Measurements from ENCODE around the gene ASCC3. TPM values are rescaled to one million over a fixed set of nuclear protein-coding genes. Genes with fewer than 3 reads are reported as not detected.

Gene ASCC3
- total and polyA plus RNA-seq, 2 experiments from 2014 or later: 92.9 to 129 TPM

DNA sequence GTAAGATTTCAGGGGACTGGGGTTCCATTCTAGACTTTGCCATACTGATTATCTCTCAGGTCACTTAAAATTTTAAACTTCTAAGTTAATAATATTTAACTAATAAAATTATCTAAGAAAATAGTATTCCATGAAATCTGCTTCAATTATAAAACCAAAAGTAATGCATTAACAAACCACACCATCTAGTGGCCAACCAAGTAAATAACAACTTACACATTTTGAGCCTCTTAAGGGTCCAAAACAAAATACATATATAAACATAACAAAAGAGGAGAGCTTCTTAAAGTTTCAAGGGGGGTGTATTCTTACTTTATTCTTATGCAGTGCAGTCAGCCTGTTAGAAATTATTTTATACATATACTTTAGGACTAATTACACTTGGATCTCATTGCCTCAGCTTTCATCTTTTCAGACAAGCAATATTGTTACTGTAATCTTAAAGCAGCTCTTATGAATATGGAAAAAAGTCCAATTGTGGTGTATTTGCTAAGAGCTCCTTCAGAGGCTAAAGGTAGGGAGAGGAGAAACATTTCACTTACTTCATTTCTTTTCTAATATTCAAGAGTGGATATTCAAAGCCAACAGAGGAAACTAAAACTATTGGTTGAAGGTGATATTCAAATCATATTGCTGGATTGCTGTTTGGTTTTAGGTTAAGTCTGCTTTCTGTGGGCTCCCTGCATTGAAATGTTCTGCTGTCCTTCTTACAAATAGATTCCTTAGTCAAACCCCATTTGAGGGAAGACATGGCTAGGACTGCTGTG is 216.7 kb downstream of the ASCC3 start:
- no peak overlapping the region for H2AFZ ChIP-seq
- H3K27me3 ChIP-seq (ENCODE audit: insufficient read depth): no peaks in the 10 kb centered on the region
- Mint-ChIP-seq H3K4me1 (peaks cover 21% of the 10 kb centered on the region), H3K27ac (peak overlapping the region; percentile 50; the same call in 1 of the 2 replicates), H3K4me3 (no peak overlapping the region), H3K9me3 (no peaks in the 10 kb centered on the region), H3K27me3 (ENCODE audit: insufficient read depth, low read depth, poor library complexity) (peaks cover 2% of the 10 kb centered on the region), H3K36me3 (ENCODE audit: low read depth) (no peaks in the 10 kb centered on the region)
- no peaks in the 10 kb centered on the region for H4K20me1 ChIP-seq (replicated peaks; ENCODE audit: insufficient read depth)
- no peaks in the 10 kb centered on the region for H3K9me2 ChIP-seq (ENCODE audit: insufficient read depth)
- DNase-seq (ENCODE audit: low spot score) (peak; percentile 66), ATAC-seq (no peak)
- no peaks in the 10 kb centered on the region for H3F3A ChIP-seq (replicated peaks; ENCODE audit: low read depth)
- H3K4me2 ChIP-seq: no peak overlapping the region
- peaks cover 20% of the 10 kb centered on the region for H3K4me1 ChIP-seq (ENCODE audit: insufficient read depth)
- no peak overlapping the region for H3K4me3 ChIP-seq
- peak overlapping the region; percentile 11 for H3K27ac ChIP-seq (ENCODE audit: low read depth)
- TF ChIP-seq, protein P1, sequence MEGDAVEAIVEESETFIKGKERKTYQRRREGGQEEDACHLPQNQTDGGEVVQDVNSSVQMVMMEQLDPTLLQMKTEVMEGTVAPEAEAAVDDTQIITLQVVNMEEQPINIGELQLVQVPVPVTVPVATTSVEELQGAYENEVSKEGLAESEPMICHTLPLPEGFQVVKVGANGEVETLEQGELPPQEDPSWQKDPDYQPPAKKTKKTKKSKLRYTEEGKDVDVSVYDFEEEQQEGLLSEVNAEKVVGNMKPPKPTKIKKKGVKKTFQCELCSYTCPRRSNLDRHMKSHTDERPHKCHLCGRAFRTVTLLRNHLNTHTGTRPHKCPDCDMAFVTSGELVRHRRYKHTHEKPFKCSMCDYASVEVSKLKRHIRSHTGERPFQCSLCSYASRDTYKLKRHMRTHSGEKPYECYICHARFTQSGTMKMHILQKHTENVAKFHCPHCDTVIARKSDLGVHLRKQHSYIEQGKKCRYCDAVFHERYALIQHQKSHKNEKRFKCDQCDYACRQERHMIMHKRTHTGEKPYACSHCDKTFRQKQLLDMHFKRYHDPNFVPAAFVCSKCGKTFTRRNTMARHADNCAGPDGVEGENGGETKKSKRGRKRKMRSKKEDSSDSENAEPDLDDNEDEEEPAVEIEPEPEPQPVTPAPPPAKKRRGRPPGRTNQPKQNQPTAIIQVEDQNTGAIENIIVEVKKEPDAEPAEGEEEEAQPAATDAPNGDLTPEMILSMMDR (conservative IDR thresholded peaks at IDR 0.05; ENCODE audit: low read depth in 2 of 2): peak in 1 of 2 experiments; percentile 72
- TF ChIP-seq, protein P2, sequence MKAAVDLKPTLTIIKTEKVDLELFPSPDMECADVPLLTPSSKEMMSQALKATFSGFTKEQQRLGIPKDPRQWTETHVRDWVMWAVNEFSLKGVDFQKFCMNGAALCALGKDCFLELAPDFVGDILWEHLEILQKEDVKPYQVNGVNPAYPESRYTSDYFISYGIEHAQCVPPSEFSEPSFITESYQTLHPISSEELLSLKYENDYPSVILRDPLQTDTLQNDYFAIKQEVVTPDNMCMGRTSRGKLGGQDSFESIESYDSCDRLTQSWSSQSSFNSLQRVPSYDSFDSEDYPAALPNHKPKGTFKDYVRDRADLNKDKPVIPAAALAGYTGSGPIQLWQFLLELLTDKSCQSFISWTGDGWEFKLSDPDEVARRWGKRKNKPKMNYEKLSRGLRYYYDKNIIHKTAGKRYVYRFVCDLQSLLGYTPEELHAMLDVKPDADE (IDR thresholded peaks at IDR 0.05): no peak
- no peaks in the 10 kb centered on the region for H3K79me2 ChIP-seq (replicated peaks; ENCODE audit: insufficient read depth)
- no peaks in the 10 kb centered on the region for H3K36me3 ChIP-seq (ENCODE audit: insufficient read depth)

- H3K27me3 ChIP-seq (ENCODE audit: insufficient read depth): no peaks in the 10 kb centered on the region
- H3K79me2 ChIP-seq (replicated peaks; ENCODE audit: insufficient read depth): no peaks in the 10 kb centered on the region
- no peaks in the 10 kb centered on the region for H4K20me1 ChIP-seq (replicated peaks; ENCODE audit: insufficient read depth)
- peaks cover 26% of the 10 kb centered on the region for H3K4me1 ChIP-seq (ENCODE audit: insufficient read depth)
- H3K4me3 Mint-ChIP-seq: no peak overlapping the region
- peak overlapping the region; percentile 78 for H3K27ac Mint-ChIP-seq
- H3K27me3 Mint-ChIP-seq (ENCODE audit: insufficient read depth, low read depth, poor library complexity): peaks cover 2% of the 10 kb centered on the region
- H3F3A ChIP-seq (replicated peaks; ENCODE audit: low read depth): no peaks in the 10 kb centered on the region
- ATAC-seq: no peak
- no peak for DNase-seq (ENCODE audit: low spot score)
- H3K4me2 ChIP-seq: peak overlapping the region; percentile 54
- H2AFZ ChIP-seq: no peak overlapping the region
- H3K9me3 Mint-ChIP-seq: no peaks in the 10 kb centered on the region
- H3K9me2 ChIP-seq (ENCODE audit: insufficient read depth): no peaks in the 10 kb centered on the region
- H3K36me3 Mint-ChIP-seq (ENCODE audit: low read depth): no peaks in the 10 kb centered on the region
- H3K27ac ChIP-seq (ENCODE audit: low read depth): 0 out of 2 replicates have a peak overlapping the region, but pooled peaks have one; percentile 3
- H3K36me3 ChIP-seq (ENCODE audit: insufficient read depth): no peaks in the 10 kb centered on the region
- H3K4me1 Mint-ChIP-seq: peaks cover 28% of the 10 kb centered on the region
- no peak overlapping the region for H3K4me3 ChIP-seq
- TF ChIP-seq, protein P3, sequence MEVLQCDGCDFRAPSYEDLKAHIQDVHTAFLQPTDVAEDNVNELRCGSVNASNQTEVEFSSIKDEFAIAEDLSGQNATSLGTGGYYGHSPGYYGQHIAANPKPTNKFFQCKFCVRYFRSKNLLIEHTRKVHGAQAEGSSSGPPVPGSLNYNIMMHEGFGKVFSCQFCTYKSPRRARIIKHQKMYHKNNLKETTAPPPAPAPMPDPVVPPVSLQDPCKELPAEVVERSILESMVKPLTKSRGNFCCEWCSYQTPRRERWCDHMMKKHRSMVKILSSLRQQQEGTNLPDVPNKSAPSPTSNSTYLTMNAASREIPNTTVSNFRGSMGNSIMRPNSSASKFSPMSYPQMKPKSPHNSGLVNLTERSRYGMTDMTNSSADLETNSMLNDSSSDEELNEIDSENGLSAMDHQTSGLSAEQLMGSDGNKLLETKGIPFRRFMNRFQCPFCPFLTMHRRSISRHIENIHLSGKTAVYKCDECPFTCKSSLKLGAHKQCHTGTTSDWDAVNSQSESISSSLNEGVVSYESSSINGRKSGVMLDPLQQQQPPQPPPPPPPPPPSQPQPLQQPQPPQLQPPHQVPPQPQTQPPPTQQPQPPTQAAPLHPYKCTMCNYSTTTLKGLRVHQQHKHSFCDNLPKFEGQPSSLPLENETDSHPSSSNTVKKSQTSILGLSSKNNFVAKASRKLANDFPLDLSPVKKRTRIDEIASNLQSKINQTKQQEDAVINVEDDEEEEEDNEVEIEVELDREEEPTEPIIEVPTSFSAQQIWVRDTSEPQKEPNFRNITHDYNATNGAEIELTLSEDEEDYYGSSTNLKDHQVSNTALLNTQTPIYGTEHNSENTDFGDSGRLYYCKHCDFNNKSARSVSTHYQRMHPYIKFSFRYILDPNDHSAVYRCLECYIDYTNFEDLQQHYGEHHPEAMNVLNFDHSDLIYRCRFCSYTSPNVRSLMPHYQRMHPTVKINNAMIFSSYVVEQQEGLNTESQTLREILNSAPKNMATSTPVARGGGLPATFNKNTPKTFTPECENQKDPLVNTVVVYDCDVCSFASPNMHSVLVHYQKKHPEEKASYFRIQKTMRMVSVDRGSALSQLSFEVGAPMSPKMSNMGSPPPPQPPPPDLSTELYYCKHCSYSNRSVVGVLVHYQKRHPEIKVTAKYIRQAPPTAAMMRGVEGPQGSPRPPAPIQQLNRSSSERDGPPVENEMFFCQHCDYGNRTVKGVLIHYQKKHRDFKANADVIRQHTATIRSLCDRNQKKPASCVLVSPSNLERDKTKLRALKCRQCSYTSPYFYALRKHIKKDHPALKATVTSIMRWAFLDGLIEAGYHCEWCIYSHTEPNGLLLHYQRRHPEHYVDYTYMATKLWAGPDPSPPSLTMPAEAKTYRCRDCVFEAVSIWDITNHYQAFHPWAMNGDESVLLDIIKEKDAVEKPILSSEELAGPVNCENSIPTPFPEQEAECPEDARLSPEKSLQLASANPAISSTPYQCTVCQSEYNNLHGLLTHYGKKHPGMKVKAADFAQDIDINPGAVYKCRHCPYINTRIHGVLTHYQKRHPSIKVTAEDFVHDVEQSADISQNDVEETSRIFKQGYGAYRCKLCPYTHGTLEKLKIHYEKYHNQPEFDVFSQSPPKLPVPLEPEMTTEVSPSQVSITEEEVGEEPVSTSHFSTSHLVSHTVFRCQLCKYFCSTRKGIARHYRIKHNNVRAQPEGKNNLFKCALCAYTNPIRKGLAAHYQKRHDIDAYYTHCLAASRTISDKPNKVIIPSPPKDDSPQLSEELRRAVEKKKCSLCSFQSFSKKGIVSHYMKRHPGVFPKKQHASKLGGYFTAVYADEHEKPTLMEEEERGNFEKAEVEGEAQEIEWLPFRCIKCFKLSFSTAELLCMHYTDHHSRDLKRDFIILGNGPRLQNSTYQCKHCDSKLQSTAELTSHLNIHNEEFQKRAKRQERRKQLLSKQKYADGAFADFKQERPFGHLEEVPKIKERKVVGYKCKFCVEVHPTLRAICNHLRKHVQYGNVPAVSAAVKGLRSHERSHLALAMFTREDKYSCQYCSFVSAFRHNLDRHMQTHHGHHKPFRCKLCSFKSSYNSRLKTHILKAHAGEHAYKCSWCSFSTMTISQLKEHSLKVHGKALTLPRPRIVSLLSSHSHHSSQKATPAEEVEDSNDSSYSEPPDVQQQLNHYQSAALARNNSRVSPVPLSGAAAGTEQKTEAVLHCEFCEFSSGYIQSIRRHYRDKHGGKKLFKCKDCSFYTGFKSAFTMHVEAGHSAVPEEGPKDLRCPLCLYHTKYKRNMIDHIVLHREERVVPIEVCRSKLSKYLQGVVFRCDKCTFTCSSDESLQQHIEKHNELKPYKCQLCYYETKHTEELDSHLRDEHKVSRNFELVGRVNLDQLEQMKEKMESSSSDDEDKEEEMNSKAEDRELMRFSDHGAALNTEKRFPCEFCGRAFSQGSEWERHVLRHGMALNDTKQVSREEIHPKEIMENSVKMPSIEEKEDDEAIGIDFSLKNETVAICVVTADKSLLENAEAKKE (CRISPR knock-in tag; IDR thresholded peaks at IDR 0.05): no peak
- TF ChIP-seq ZNF114 (CRISPR knock-in tag; IDR thresholded peaks at IDR 0.05): no peak
- TF ChIP-seq REST (IDR thresholded peaks at IDR 0.05; ENCODE audit: unreplicated experiment): no peak
- no peak for TF ChIP-seq EZH2phosphoT487 (IDR thresholded peaks at IDR 0.05; ENCODE audit: unreplicated experiment)
These were observed 217.8 kb downstream of the ASCC3 start for GRCh38 chr6:100663219-100663863.

Data from GM23338 (cell line).